HG02973 (cell line): ENCODE measurements around the gene THBS1.

Experiments used
- ATAC-seq: cut with Tn5 transposase; IDR thresholded peaks from one replicate; pipeline ENCODE4 v1.9.1; 2021; ENCODE audit warnings: moderate library complexity; ENCODE audit not compliant: unreplicated experiment

The THBS1 gene

DNA sequence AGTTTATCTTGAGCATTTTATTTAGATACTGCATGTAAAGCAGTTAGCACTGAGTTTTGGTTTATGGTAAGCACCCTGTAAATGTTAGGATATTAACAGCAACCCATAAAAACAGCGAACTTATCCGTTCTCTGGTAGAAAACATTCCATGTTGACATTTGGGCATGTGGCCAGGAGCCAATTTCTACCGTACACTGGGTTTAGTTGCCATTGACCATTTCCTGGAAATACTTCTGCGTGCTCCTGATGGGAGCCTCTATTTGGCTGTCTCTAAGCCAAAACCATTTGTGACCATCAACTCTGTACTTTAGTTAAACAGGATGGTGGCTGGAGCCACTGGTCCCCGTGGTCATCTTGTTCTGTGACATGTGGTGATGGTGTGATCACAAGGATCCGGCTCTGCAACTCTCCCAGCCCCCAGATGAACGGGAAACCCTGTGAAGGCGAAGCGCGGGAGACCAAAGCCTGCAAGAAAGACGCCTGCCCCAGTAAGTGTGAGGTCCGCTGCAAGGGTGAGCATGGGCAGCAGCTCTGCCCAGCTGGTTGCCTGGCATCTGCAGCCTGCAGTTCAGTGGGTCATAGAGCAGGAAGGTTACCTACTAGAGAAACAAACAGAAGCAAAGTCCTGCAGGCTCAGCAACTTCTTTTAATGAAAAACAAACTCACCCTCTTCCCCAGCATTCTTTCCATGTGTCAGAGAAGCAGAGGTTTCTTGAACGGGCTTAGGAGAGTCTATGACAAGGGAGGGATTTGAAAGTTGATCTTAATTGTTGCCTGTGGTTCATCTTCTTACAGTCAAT lies 7.1 kb downstream of the THBS1 start:
- ATAC-seq, result no peak

DNA sequence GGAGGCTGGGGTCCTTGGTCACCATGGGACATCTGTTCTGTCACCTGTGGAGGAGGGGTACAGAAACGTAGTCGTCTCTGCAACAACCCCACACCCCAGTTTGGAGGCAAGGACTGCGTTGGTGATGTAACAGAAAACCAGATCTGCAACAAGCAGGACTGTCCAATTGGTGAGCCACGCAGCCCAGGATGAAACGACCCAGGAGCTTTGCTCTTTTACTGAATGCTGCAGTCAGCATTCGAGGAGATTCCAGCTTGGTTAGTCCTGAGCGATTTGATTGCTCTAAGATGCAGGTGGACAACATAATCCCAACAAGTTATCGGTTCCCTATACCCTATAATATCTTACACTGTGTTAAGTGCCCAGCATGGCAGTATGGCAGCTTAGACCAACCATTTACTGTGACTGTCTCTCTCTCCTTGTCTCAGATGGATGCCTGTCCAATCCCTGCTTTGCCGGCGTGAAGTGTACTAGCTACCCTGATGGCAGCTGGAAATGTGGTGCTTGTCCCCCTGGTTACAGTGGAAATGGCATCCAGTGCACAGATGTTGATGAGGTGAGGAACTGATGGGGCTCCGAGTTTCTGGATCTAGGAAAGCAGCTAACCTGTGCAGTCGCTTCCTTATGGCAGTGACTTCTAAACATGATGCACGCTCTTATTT lies 7.8 kb downstream of the THBS1 start:
- no peak for ATAC-seq

DNA sequence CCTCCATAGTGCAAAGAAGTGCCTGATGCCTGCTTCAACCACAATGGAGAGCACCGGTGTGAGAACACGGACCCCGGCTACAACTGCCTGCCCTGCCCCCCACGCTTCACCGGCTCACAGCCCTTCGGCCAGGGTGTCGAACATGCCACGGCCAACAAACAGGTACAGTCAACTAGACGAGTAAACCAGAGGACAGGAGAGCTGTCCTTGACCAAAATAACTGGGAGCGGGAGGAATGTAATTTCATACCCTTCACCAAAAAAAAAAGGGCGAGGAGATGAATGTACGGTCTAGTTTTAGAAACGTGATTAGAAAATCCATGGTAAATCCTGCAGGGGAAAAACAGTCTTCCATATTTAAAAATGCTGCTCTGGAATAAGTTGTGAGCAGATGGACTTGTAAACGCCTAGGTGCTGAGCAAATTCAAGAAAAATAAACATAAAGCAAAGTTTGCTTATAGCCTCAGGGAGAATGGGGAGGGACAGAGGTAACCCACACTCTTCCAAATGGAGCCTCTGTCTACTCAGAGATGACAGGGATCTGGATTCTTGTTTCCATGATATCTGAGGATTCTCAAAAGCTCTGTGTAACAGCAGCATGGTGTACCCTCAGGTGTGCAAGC lies 8.4 kb downstream of the THBS1 start:
- ATAC-seq, result no peak

DNA sequence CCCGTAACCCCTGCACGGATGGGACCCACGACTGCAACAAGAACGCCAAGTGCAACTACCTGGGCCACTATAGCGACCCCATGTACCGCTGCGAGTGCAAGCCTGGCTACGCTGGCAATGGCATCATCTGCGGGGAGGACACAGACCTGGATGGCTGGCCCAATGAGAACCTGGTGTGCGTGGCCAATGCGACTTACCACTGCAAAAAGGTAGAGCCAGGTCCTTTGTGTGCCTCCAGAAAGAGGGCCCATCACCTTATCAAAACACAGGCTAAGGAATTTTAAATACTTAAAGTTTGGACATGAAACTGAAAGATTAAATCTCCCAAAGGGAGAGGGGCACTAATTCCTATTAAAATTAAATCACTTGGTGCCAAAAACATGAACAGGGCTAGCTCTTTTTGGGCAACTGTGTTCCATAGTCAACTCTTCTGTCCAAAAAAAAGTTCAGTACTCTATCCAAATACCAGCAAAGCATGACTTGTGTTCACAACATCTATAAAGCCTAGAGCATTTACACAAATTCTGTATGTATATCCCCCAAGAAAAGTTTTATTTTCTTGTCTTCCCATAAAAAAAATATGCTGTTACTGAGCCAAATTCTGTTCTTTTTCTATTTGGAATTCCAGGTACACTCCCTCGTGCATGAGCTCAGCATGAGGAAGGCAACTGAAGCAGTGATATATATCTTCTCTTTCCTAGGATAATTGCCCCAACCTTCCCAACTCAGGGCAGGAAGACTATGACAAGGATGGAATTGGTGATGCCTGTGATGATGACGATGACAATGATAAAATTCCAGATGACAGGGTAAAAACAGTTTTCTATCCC lies 9.2 kb downstream of the THBS1 start:
- no peak for ATAC-seq

DNA sequence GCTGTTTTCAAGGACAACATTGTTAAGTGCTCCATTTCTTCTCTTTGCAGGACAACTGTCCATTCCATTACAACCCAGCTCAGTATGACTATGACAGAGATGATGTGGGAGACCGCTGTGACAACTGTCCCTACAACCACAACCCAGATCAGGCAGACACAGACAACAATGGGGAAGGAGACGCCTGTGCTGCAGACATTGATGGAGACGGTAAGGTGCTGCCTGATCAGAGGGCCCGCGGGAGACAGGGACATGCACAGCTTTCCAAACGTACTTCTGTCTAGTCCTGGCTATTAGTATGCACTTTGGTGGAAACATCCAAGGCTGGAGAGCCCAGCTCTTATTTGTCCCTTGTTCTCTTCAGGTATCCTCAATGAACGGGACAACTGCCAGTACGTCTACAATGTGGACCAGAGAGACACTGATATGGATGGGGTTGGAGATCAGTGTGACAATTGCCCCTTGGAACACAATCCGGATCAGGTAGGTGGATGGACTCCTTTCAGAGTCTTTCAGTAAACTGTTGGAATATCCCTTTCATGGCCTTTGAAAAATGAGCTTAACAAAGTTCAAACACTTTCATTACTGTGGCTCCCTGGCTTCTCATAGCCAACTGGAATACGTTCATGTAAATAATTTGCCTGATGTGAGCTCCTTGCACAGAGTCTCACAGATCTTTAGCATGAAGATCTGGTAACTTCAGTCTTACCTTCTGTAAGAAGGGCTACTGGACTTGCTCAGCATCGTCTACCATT lies 10.4 kb downstream of the THBS1 start:
- no peak for ATAC-seq

DNA sequence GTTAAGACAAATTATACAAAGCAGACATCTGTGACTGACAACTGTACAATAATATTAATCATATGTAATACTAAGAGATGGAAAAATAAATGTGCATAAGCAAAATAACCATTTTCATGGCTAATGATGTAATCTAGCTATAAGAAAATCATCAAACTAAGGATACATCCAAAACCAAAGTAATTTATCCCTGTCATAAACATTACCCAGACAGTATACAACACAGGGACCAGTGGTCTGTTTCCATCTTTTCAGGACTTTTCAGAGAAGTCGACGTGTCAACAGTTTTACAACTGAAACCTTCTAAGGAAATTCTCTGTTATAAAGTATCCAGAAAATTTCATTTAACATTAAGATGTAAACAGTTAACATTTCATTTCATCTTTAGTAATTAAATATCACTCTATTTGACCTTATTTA lies 11.0 kb downstream of the THBS1 start:
- no peak for ATAC-seq

DNA sequence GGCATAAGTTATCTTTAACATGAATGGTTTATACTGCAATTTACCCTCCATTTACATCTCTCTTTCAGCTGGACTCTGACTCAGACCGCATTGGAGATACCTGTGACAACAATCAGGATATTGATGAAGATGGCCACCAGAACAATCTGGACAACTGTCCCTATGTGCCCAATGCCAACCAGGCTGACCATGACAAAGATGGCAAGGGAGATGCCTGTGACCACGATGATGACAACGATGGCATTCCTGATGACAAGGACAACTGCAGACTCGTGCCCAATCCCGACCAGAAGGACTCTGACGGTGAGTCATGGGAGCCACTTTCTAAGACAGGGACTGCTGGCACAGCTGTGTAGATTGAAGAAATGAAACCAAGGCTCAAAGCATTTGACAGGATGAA lies 11.6 kb downstream of the THBS1 start:
- ATAC-seq, result no peak

DNA sequence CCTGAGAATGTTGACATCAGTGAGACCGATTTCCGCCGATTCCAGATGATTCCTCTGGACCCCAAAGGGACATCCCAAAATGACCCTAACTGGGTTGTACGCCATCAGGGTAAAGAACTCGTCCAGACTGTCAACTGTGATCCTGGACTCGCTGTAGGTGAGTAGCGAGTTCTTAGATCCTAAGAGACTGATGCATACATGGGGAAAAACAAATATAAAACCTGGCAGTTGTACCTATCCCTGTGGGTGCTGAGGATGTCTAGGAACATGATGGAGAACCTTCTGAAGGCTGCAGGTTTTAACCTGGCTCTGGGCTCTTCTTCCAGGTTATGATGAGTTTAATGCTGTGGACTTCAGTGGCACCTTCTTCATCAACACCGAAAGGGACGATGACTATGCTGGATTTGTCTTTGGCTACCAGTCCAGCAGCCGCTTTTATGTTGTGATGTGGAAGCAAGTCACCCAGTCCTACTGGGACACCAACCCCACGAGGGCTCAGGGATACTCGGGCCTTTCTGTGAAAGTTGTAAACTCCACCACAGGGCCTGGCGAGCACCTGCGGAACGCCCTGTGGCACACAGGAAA lies 12.3 kb downstream of the THBS1 start:
- ATAC-seq, result no peak

DNA sequence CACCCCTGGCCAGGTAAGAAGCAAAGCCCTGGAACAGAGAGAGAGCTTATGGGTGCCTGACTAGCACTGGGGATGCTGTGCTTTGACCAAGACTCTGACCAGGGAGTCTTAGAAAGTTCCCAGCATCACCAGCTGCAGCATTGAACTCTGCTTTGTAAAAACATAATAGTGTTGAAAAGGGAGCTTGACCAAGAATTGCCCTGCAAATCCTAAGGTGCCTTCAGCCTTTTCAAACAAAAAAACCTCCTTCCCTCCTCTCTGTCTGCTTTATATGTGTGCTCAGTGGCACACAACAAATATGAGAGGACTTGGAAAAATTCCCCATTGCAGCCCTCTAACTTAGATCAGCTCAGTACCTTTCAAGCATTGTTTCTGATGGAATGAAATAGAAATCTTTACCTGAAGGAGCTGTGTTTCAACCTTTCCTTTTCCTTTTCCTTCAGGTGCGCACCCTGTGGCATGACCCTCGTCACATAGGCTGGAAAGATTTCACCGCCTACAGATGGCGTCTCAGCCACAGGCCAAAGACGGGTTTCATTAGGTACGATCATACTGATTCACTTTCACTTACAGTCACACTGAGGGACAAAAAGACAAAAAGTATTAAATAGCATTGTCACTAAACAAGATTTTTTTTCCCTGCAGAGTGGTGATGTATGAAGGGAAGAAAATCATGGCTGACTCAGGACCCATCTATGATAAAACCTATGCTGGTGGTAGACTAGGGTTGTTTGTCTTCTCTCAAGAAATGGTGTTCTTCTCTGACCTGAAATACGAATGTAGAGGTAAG lies 13.0 kb downstream of the THBS1 start:
- no peak for ATAC-seq

DNA sequence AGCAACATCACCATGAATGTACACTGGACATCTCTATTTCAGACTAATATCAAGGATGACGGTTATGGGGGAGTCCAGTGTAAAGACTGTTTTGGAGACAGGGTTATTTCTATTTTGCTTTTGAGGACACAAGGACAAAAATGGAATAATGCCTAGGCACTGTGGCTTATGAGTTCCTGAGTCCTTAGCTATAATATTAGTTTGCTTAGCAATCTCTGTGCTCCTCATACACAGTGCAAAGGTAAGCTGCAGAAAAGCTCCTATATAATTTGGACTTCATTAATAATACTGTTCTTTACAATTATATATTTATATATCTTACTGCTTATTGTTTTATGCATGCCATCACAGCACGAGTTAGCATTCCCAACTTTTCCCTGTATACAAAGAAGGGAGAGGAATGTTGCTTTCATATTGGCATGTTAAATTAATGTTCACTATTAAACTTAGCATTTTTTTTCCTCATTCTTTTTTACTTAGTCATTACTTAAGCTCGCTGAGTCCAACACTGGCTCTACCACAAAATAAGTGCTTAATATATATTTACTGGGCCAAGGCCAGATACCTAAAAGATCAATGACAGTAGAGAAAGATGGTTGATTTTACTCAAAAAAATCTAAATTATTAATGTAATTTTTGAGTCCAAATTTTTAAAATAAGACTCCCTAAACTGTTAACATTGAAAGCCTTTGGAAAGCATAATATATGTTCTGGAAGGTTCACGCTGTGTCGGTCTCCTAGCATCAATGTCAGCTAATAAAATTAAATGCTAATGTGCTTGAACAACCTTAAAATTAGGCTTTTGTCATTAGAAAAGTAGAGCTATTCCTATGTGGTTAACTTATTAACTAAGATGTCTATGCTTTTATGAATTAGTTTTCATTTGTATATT lies 13.8 kb downstream of the THBS1 start:
- ATAC-seq, result no peak

DNA sequence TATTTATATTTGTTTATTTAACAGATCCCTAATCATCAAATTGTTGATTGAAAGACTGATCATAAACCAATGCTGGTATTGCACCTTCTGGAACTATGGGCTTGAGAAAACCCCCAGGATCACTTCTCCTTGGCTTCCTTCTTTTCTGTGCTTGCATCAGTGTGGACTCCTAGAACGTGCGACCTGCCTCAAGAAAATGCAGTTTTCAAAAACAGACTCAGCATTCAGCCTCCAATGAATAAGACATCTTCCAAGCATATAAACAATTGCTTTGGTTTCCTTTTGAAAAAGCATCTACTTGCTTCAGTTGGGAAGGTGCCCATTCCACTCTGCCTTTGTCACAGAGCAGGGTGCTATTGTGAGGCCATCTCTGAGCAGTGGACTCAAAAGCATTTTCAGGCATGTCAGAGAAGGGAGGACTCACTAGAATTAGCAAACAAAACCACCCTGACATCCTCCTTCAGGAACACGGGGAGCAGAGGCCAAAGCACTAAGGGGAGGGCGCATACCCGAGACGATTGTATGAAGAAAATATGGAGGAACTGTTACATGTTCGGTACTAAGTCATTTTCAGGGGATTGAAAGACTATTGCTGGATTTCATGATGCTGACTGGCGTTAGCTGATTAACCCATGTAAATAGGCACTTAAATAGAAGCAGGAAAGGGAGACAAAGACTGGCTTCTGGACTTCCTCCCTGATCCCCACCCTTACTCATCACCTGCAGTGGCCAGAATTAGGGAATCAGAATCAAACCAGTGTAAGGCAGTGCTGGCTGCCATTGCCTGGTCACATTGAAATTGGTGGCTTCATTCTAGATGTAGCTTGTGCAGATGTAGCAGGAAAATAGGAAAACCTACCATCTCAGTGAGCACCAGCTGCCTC lies 14.7 kb downstream of the THBS1 start:
- ATAC-seq, result no peak

DNA sequence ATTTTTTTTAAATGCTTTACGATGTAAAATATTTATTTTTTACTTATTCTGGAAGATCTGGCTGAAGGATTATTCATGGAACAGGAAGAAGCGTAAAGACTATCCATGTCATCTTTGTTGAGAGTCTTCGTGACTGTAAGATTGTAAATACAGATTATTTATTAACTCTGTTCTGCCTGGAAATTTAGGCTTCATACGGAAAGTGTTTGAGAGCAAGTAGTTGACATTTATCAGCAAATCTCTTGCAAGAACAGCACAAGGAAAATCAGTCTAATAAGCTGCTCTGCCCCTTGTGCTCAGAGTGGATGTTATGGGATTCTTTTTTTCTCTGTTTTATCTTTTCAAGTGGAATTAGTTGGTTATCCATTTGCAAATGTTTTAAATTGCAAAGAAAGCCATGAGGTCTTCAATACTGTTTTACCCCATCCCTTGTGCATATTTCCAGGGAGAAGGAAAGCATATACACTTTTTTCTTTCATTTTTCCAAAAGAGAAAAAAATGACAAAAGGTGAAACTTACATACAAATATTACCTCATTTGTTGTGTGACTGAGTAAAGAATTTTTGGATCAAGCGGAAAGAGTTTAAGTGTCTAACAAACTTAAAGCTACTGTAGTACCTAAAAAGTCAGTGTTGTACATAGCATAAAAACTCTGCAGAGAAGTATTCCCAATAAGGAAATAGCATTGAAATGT lies 15.6 kb downstream of the THBS1 start:
- no peak for ATAC-seq

DNA sequence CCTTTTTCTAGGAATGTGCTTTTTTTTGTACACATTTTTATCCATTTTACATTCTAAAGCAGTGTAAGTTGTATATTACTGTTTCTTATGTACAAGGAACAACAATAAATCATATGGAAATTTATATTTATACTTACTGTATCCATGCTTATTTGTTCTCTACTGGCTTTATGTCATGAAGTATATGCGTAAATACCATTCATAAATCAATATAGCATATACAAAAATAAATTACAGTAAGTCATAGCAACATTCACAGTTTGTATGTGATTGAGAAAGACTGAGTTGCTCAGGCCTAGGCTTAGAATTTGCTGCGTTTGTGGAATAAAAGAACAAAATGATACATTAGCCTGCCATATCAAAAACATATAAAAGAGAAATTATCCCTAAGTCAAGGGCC lies 16.5 kb downstream of the THBS1 start:
- no peak for ATAC-seq

DNA sequence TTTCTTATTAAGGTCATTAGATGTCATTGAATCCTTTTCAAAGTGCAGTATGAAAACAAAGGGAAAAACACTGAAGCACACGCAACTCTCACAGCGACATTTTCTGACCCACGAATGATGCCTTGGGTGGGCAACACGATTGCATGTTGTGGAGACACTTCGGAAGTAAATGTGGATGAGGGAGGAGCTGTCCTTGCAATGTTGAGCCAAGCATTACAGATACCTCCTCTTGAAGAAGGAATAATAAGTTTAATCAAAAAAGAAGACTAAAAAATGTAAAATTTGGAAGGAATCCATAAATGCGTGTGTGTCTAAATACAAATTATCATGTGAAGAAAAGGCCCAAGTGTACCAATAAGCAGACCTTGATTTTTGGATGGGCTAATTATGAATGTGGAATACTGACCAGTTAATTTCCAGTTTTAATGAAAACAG lies 16.9 kb downstream of the THBS1 start:
- no peak for ATAC-seq

DNA sequence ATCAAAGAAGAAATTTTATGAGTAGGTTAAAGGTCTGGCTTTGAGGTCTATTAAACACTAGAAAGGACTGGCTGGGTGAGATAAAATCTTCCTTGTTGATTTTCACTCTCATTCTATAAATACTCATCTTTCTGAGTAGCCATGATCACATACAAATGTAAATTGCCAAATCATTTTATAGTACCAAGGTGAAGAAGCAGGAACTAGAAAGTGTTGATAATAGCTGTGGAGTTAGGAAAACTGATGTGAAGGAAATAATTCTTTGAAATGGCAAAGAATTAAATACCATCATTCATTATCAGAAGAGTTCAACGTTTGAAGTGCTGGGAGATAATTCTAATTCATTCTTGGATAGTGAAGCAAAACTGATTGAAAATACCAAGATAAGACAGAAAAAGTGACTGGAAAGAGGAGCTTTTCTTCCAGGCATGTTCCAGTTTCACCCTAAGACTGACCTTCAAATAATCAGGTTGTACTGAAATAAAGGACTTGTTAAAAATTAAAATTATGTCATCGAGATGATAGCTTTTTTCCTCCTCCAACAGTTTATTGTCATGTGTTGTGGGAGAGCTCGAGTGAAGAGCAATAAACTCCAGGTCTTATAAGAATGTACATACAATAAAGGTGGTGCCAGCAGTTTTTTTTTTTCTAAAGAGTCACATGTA lies 17.4 kb downstream of the THBS1 start:
- ATAC-seq, result no peak
